Esophagus muscularis mucosa (tissue), 4 donors: ENCODE data around the gene TMIGD1. TPM values are rescaled to one million over a fixed set of nuclear protein-coding genes. Genes with fewer than 3 reads are reported as not detected.

ENCODE experiments used
- DNase-seq: peaks from one replicate; pipeline ENCODE4 v3.0.0-alpha.2; 2017; ENCODE audit errors: extremely low spot score
- H3K27ac ChIP-seq, 4 donors: fragments of 200-600 bp; sonication (generic); replicated peaks in 1 of 4; 1 replicate in 3 of 4; 2 replicates in 1 of 4; pipeline ENCODE4 v1.5.1; 2016 to 2019; ENCODE audit warnings: mild to moderate bottlenecking in 1 of 4
- H3K27me3 ChIP-seq, 4 donors: fragments of 200-600 bp; sonication (generic); one replicate each; pipeline versions ENCODE4 v1.5.1 to v1.6.0; 2016 to 2019
- H3K36me3 ChIP-seq, 4 donors: fragments of 200-600 bp; sonication (generic); one replicate each; pipeline ENCODE4 v1.5.1; 2016 to 2019
- H3K4me1 ChIP-seq, 4 donors: fragments of 200-600 bp; sonication (generic); one replicate each; pipeline ENCODE4 v1.5.1; 2016 to 2019
- H3K4me3 ChIP-seq, 4 donors: fragments of 200-600 bp; sonication (generic); 1 replicate in 2 of 4; 2 replicates in 2 of 4; pipeline ENCODE4 v1.5.1; 2016 to 2019; ENCODE audit warnings: mild to moderate bottlenecking in 4 of 4, moderate library complexity in 1 of 4
- H3K9me3 ChIP-seq, 4 donors: fragments of 200-600 bp; sonication (generic); 1 replicate in 3 of 4; 2 replicates in 1 of 4; pipeline ENCODE4 v1.5.1; 2016 to 2019
- EP300 ChIP-seq: sonication (generic); formaldehyde crosslinking; IDR thresholded peaks from one replicate; pipeline ENCODE4 v1.6.1; 2017; ENCODE audit warnings: antibody characterized with exemption
- POLR2A ChIP-seq: fragments of 450-650 bp; IDR thresholded peaks from one replicate; pipeline ENCODE4 v1.6.1; 2017; ENCODE audit warnings: antibody characterized with exemption, moderate library complexity, mild to moderate bottlenecking, low read depth
- POLR2AphosphoS5 ChIP-seq, 2 donors: sonication (generic); formaldehyde crosslinking; IDR thresholded peaks; one replicate each; pipeline ENCODE4 v1.6.1; 2017; ENCODE audit warnings: antibody characterized with exemption in 2 of 2
- WGBS: methylation state at CpG from one replicate; pipeline ENCODE4 v1.1.5; 2018; 5-methylcytosine and 5-hydroxymethylcytosine counted together
- intact Hi-C: fragments of 100-400 bp; cut with DNase I; formaldehyde crosslinking; loops from one replicate; pipeline ENCODE4 v1.15.1; 2023
- total RNA-seq, 4 donors: library from RNA; depleted of rRNA; stranded (reverse); fragments of >200 nt; gene quantifications; one replicate each; pipeline versions ENCODE4 v1.1.0 to v1.2.1, GENCODE V29; 2016
- TF ChIP-seq, protein P1 (sequence below), 3 experiments: fragments of 200-600 bp in 2 of 3; fragments of 450-650 bp in 1 of 3; sonication (generic) in 2 of 3; IDR thresholded peaks; one replicate each; pipeline ENCODE4 v1.5.1; 2017 to 2019; ENCODE audit warnings: antibody characterized with exemption in 3 of 3, mild to moderate bottlenecking in 2 of 3, moderate library complexity in 1 of 3

Gene TMIGD1
- total RNA-seq, 4 donors from 2014 or later: 0.29 TPM; not detected in 3

DNA sequence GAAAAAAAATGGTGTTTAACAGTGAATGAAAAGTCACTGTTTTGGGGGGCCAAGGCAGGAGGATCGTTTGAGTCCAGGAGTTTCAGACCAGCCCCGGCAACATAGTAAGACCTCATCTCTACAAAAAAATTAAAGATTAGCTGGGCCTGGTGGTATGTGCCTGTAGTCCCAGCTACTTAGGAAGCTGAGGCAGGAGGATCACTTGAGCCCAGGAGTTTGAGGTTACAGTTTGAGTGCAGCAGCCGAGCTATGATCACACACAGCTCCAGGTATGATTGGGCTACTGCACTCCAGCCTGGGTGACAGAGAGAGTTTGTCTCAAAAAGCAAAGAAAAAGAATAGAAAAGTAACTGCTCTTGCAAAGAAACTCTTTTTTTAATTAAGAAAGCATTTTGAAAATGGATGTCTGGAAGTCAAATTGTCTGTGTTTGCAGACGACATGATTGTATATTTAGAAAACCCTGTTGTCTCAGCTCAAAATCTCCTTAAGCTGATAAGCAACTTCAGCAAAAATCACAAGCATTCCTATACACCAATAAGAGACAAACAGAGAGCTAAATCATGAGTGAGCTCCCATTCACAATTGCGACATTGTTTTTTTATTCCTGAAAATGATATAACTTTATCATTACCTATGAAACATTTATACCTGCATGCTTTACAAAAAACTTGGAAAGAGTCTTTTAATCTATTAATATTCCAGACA, 24.4 kb upstream of the TMIGD1 start:
- no peaks in the 10 kb centered on the region for H3K27me3 ChIP-seq
- H3K36me3 ChIP-seq: no peaks in the 10 kb centered on the region
- no peak overlapping the region for H3K4me3 ChIP-seq
- WGBS: 78% methylated on average over 5 of the region's 5 CpGs
- peaks cover 0 to 10% (median 2%) of the 10 kb centered on the region in 4 donors for H3K9me3 ChIP-seq
- H3K4me1 ChIP-seq: peaks cover 0 to 6% (median 2%) of the 10 kb centered on the region in 4 donors
- TF ChIP-seq POLR2A (no peak), EP300 (no peak), POLR2AphosphoS5 (IDR thresholded peaks at IDR 0.05) (no peak)
- TF ChIP-seq, protein P1, sequence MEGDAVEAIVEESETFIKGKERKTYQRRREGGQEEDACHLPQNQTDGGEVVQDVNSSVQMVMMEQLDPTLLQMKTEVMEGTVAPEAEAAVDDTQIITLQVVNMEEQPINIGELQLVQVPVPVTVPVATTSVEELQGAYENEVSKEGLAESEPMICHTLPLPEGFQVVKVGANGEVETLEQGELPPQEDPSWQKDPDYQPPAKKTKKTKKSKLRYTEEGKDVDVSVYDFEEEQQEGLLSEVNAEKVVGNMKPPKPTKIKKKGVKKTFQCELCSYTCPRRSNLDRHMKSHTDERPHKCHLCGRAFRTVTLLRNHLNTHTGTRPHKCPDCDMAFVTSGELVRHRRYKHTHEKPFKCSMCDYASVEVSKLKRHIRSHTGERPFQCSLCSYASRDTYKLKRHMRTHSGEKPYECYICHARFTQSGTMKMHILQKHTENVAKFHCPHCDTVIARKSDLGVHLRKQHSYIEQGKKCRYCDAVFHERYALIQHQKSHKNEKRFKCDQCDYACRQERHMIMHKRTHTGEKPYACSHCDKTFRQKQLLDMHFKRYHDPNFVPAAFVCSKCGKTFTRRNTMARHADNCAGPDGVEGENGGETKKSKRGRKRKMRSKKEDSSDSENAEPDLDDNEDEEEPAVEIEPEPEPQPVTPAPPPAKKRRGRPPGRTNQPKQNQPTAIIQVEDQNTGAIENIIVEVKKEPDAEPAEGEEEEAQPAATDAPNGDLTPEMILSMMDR (IDR thresholded peaks at IDR 0.05): no peak
- DNase-seq: peak; percentile 77
- intact Hi-C loops: no loop called here
- no peak overlapping the region for H3K27ac ChIP-seq

- Histone ChIP-seq H3K36me3 (no peaks in the 10 kb centered on the region), H3K9me3 (peaks cover 0 to 10% (median 2%) of the 10 kb centered on the region in 4 donors), H3K4me3 (no peak overlapping the region), H3K4me1 (no peaks in the 10 kb centered on the region), H3K27ac (no peak overlapping the region), H3K27me3 (no peaks in the 10 kb centered on the region)
- TF ChIP-seq, protein P1 (IDR thresholded peaks at IDR 0.05): no peak
- TF ChIP-seq EP300 (no peak), POLR2A (no peak), POLR2AphosphoS5 (IDR thresholded peaks at IDR 0.05) (no peak)
- no peak for DNase-seq
- intact Hi-C loops: no loop called here
Measured at GRCh38 chr17:30357476-30357875, 23.6 kb upstream of the TMIGD1 start.

DNA sequence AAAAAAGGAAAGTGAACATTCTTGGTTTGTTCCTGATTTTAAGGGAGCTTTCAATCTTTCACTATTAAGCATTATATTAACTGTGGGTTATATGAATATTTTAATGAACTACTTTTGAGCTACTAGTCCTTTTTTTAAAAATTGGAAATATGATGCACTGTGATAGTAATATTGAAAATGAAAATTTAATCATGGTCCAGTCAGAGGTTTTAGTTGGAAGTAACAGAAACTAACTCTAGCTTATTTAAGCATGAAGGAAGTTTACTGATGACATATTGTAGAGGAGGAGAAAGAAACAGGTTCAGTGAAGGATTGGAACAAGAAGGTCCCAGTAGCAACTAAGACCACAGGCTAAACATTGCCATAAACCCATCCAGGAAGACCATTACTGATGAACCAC, 20.8 kb upstream of the TMIGD1 start:
- Histone ChIP-seq H3K4me3 (no peak overlapping the region), H3K4me1 (no peaks in the 10 kb centered on the region), H3K36me3 (no peaks in the 10 kb centered on the region), H3K27me3 (no peaks in the 10 kb centered on the region), H3K9me3 (no peaks in the 10 kb centered on the region), H3K27ac (no peak overlapping the region)
- intact Hi-C loops: no loop called here
- TF ChIP-seq POLR2A (no peak), EP300 (no peak), POLR2AphosphoS5 (IDR thresholded peaks at IDR 0.05) (no peak)
- TF ChIP-seq, protein P1 (IDR thresholded peaks at IDR 0.05): no peak
- DNase-seq: no peak

DNA sequence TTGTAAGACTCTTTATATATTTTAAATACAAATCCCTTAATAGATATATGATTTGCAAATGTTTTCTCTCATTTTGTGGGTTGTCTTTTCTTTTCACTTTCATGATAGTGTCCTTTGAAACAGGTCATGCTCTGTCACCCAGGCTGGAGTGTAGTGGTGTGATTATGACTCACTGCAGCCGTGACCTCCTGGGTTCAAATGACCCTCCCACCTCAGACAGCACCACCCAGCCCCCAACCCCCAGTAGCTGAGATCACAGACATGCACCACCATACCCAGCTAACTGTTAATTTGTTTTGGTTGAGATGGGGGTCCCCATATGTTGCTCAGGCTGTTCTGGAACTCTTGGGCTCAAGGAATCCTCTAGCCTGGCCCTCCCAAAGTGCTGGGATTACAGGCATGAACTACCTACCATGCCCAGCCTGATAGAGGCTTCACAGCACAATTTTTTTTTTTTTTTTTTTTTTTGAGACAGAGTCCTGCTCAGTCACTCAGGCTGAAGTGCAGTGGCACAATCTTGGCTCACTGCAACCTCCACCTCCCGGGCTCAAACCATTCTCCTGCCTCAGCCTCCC, 18.5 kb upstream of the TMIGD1 start:
- Histone ChIP-seq H3K27me3 (no peaks in the 10 kb centered on the region), H3K4me3 (no peak overlapping the region), H3K9me3 (no peaks in the 10 kb centered on the region), H3K36me3 (no peaks in the 10 kb centered on the region), H3K4me1 (no peaks in the 10 kb centered on the region), H3K27ac (no peak overlapping the region)
- intact Hi-C loops: no loop called here
- peak; percentile 81 for DNase-seq
- TF ChIP-seq EP300 (no peak), POLR2A (no peak), POLR2AphosphoS5 (IDR thresholded peaks at IDR 0.05) (no peak)
- TF ChIP-seq, protein P1 (IDR thresholded peaks at IDR 0.05): no peak
- WGBS: 83% methylated on average over 2 of the region's 2 CpGs
